IPS-11a (cell line): ENCODE results near the gene HDAC6.

ENCODE experiments used
- H3K4me3 ChIP-seq: one replicate; pipeline ENCODE4 v1.5.1; 2013; ENCODE audit warnings: low read depth, low read length, control low read depth

Gene HDAC6

DNA sequence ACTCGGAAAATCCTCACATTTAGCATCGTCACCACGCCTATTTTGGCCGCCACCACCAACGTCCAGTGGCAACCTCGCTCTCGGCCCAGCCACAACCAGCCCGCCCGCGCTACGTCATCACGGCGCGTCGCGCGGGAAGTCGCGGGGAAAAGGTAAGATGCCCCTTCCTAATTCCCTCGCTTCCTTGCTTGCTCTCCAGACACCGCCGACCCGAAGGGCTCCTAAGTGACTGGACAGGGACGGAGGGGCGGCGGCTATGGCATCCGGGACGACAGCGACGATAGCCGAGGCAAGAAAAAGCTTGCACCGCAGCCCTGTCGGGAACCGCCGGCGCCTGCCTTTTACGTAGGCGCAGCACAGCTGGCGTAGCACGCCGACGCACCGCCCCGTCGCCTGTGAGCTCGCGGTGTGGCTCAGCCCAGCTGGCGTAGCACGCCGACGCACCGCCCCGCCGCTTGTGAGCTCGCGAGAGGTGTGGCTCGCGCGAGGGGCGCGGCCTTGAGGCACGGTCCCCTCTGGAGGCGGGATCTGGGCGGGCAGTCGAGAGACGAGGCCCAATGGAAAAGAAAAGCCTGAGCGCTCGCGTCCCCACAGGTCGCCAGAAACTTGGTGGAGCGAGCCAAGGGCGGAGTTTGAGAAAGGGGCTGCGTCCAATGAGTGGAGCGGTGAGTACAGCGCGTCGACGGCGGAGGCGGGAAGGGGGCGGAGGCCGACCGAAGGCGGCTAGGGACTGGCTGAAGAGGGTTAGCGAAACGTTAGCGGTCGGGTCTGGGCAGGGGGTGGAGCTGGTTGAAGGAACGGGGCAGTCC, at the start of gene HDAC6:
Gene HDAC6, plus strand, starts transcription at position 788 of the 809 bp plus-strand sequence. CDS start 626 bp downstream, outside the sequence.
- H3K4me3 ChIP-seq, result peak within 1 kb of the TSS; percentile 78

GRCh38 chrX:48752498-48752897, 49.4 kb upstream of the HDAC6 start:
- H3K4me3 ChIP-seq, result no peak overlapping the region

DNA sequence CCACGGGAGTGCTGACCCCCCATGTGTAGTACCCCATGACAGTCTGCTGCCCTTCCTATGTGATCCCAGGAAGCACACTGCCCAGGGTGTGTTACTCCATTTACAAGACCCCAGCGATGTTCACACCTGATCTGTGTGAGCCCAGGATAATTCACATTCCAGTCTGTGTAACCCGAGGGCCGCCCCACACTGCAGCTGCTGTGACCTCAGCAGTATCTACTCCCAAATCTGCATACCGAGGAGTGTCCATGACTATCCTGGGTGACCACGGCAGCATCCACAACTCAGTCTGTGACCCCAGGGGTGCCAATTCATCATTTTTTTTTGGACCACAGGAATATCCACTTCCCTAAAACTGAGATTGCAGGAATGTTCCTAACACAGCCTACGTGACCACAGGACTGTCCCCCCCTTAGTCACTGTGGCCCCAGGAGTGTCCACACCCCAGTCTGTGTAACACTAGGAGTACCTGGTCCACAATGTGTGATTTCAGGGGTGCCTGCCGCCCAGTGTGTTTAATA, 48.1 kb upstream of the HDAC6 start:
- no peak overlapping the region for H3K4me3 ChIP-seq

DNA sequence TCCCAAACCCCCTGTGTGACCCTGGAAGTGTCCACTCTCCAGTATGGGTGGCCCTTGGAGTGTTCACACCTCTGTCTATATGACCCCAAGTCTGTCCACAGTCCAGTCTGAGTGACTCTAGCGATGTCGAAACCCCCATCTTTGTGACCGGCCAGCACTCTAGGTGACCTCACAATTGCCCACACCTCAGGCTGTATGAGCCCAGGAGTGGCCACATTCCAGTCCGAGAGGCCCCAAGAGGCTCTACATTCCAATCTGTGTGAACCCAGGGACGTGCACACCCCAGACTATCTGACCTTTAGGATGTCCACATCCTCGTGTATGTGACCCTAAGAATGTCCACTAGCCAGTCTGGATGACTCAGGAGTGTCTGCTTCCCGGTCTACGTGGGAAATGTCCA, 47.6 kb upstream of the HDAC6 start:
- no peak overlapping the region for H3K4me3 ChIP-seq

DNA sequence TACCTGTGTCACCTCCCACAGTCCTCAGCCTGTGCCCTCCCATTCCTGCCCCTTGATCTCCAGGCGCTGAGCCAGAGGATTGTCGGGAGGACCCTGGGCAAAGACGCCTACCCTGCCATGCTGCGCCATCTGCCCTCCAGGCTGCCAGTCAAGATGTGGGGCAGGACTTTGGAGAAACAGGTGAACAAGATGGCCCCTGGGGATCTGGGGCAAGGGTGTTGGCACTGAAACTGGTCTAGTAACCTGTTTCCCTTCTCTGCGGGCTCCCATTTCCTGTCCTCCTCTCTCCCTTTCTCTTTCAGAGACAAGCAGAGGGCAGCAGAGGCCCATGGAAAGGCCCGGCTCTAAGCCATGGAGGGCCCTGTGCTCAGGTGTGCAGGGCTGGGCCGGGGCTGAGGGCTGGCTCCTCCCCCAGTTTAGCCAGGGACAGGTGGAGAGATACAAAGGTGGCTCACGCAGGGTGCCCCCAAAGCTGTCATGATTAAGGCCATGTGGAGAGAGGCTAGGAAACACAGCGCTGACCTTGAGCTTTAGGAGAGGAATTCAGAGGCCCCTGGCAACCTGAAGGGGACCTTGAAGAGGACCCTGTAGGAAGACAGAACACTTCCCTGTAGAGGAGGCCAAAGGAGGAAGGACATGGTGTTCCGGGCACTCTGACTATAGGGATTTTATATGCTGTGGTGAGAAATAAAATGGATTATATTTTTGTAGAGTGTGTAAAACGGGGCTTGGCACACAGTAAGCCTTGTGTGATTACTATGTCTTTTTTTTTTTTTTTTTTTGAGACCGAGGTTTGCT, 40.0 kb upstream of the HDAC6 start, which contains the start of gene GLOD5:
Gene GLOD5, plus strand, starts transcription at position 74 of the 798 bp plus-strand sequence. Its CDS starts 44 bp downstream, at position 118.
- no peak within 1 kb of the TSS for H3K4me3 ChIP-seq

DNA sequence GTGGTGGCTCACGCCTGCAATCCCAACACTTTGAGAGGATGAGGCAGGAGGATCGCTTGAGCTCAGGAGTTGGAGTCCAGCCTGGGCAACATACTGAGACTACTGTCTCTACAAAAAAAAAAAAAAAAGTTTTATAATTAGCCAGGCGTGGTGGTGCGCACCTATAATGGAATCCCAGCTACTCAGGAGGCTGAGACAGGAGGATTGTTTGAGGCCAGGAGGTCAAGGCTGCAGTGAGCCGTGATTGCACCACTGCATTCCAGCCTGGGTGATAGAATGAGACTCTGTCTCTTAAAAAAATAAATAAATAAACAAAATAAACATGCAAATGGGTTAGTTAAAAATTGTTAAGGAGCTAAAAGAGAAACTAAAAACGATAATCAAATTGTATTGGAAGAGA, 32.6 kb upstream of the HDAC6 start:
- H3K4me3 ChIP-seq, result no peak overlapping the region

GRCh38 chrX:48770296-48770695, 31.6 kb upstream of the HDAC6 start:
- no peak overlapping the region for H3K4me3 ChIP-seq

- H3K4me3 ChIP-seq, result no peak overlapping the region
Measured at GRCh38 chrX:48772602-48773001, 29.3 kb upstream of the HDAC6 start.

DNA sequence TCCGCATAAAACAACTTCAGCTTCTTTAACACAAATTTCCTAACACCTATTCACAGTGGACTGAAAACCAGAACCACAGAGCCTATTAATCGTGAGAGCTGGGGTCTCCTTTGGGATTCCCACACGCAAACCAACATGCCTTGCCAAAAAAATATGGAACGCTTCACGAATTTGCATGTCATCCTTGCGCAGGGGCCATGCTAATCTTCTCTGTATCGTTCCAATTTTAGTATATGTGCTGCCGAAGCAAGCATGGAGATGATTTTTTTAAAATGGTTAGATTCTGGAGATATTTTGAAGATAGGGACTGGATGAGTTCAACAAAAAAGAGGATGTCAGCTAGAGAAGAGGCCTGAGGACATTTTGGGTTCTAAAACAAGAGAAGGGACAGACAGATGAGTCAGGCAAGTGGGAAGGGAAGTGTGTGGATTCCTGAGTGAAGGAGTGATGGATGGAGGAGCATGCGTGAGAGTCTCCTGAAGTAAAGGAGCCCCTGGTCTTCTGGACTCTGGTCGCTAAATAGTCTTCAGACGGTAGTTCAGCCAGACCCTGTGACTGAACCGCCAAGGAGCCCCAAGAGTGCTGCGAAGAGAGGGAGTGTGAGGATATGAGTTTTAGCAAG, 24.9 kb upstream of the HDAC6 start:
- H3K4me3 ChIP-seq, result no peak overlapping the region

- no peak overlapping the region for H3K4me3 ChIP-seq
Measured at GRCh38 chrX:48779399-48779798, 22.5 kb upstream of the HDAC6 start.

GRCh38 chrX:48781705-48782104, 20.2 kb upstream of the HDAC6 start:
- H3K4me3 ChIP-seq, result no peak overlapping the region

GRCh38 chrX:48782216-48782615, 19.7 kb upstream of the HDAC6 start:
- H3K4me3 ChIP-seq, result no peak overlapping the region

DNA sequence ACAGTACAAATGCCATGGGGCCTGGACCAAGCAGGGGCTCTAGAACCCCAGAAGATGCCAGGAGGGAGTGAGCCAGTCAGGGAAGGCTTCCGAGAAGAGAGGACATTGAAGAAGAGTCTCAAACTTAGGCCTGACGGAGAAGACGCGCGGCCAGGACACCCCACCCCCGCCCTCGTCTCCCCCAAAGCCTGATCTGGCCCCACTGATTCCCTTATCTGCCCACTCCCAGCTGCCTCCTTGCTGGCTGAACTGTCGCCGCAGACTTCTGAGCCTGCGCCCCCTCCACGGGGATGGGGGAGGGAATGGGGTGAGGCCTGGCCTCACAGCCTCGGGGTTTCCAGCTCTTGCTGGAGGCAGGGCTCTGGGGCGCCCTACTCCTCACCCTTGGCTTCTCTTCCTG, 19.1 kb upstream of the HDAC6 start:
- H3K4me3 ChIP-seq, result no peak overlapping the region

DNA sequence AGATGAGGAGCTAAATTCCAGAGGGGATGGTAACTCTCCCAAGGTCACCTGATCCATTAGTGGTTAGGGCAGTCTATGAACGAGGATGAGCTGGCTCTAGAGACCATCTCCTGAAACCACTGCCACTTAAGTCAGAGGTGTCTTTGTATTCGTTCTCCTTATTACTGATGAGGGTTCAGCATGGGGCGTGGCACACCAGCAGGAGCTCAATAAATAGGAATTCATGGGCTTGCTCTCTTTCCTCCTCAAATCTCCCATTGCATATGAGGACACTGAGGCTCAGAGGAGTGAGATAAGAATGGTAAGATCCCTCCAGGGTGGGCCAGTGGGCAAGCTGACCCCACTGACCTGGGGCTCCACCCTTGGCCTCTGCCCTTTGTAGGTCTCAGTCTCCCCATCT, 17.1 kb upstream of the HDAC6 start:
- H3K4me3 ChIP-seq, result no peak overlapping the region

- no peak overlapping the region for H3K4me3 ChIP-seq
Measured at GRCh38 chrX:48785186-48785539, 16.7 kb upstream of the HDAC6 start.

- no peak overlapping the region for H3K4me3 ChIP-seq
Measured at GRCh38 chrX:48785540-48786214, 16.2 kb upstream of the HDAC6 start.

DNA sequence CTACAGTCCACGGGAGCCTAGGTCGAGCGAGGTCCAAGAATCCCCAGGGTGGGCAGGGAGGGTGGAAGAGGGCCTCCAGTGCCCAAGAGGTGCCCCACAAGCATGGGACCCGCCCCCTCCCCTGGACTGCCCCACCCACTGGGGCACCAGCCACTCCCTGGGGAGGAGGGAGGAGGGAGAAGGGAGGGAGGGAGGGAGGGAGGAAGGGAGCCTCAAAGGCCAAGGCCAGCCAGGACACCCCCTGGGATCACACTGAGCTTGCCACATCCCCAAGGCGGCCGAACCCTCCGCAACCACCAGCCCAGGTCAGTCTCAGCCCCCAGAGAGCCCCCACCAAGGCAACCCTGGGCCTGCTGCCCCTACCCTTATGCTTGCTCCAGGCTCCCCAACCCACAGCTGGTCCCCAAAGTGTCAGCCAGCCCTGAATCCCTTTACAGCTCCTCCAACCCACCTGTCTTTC, 15.5 kb upstream of the HDAC6 start, which contains the start of gene GATA1:
Gene GATA1, plus strand, starts transcription at position 250 of the 460 bp plus-strand sequence. CDS start 4,520 bp downstream, outside the sequence.
- no peak within 1 kb of the TSS for H3K4me3 ChIP-seq

- no peak overlapping the region for H3K4me3 ChIP-seq
Measured at GRCh38 chrX:48786825-48787504, 14.9 kb upstream of the HDAC6 start.

- H3K4me3 ChIP-seq, result no peak overlapping the region
Measured at GRCh38 chrX:48787505-48788443, 14.1 kb upstream of the HDAC6 start.
